Middle frontal gyrus (tissue), 1 donor: ENCODE results near the gene PBX4.

Source experiments
- DNase-seq: peaks from one replicate; pipeline ENCODE4 v3.0.0-alpha.2; 2015; ENCODE audit warnings: low spot score; ENCODE audit errors: extremely low spot score

The PBX4 gene

GRCh38 chr19:19540064-19540714 is 78.3 kb downstream of the PBX4 start:
- DNase-seq, result no peak

- no peak for DNase-seq
Measured at GRCh38 chr19:19539698-19540063, 78.8 kb downstream of the PBX4 start.

- no peak for DNase-seq
Measured at GRCh38 chr19:19538785-19539166, 79.7 kb downstream of the PBX4 start.

GRCh38 chr19:19538061-19538784 is 80.3 kb downstream of the PBX4 start, which contains the start of gene CILP2:
Gene CILP2 (plus strand): TSS chr19:19538265. CDS start chr19:19538350, 85 bp downstream.
- no peak for DNase-seq

GRCh38 chr19:19537075-19538048 is 81.1 kb downstream of the PBX4 start:
- no peak for DNase-seq

- no peak for DNase-seq
Measured at GRCh38 chr19:19535311-19536191, 82.9 kb downstream of the PBX4 start.

- DNase-seq, result no peak
Measured at GRCh38 chr19:19534556-19535265, 83.8 kb downstream of the PBX4 start.

GRCh38 chr19:19533841-19534240 is 84.6 kb downstream of the PBX4 start:
- DNase-seq, result no peak

- no peak for DNase-seq
Measured at GRCh38 chr19:19532806-19533701, 85.4 kb downstream of the PBX4 start.

GRCh38 chr19:19531951-19532805 is 86.3 kb downstream of the PBX4 start:
- DNase-seq, result peak; percentile 77

- DNase-seq, result no peak
Measured at GRCh38 chr19:19530889-19531288, 87.6 kb downstream of the PBX4 start.

- no peak for DNase-seq
Measured at GRCh38 chr19:19530423-19530804, 88.1 kb downstream of the PBX4 start.

GRCh38 chr19:19529783-19530422 is 88.6 kb downstream of the PBX4 start:
- no peak for DNase-seq

- DNase-seq, result no peak
Measured at GRCh38 chr19:19528721-19529490, 89.6 kb downstream of the PBX4 start, which contains the start of gene YJEFN3. Gene YJEFN3 (plus strand): TSS chr19:19528911. CDS start chr19:19528933, 22 bp downstream.

GRCh38 chr19:19527674-19528625 is 90.5 kb downstream of the PBX4 start:
- DNase-seq, result no peak

GRCh38 chr19:19527371-19527656 is 91.2 kb downstream of the PBX4 start:
- no peak for DNase-seq
